DMS79 (cell line): ENCODE data around the gene WFS1.

Experiments used
- DNase-seq: peaks from one replicate; lab custom pipeline; 2025; lab: John Stamatoyannopoulos, UW

Gene WFS1

GRCh38 chr4:6262176-6262575 lies 7.5 kb upstream of the WFS1 start:
- DNase-seq, result no peak

- no peak for DNase-seq
These were observed 6.7 kb upstream of the WFS1 start for GRCh38 chr4:6262847-6263487.

DNA sequence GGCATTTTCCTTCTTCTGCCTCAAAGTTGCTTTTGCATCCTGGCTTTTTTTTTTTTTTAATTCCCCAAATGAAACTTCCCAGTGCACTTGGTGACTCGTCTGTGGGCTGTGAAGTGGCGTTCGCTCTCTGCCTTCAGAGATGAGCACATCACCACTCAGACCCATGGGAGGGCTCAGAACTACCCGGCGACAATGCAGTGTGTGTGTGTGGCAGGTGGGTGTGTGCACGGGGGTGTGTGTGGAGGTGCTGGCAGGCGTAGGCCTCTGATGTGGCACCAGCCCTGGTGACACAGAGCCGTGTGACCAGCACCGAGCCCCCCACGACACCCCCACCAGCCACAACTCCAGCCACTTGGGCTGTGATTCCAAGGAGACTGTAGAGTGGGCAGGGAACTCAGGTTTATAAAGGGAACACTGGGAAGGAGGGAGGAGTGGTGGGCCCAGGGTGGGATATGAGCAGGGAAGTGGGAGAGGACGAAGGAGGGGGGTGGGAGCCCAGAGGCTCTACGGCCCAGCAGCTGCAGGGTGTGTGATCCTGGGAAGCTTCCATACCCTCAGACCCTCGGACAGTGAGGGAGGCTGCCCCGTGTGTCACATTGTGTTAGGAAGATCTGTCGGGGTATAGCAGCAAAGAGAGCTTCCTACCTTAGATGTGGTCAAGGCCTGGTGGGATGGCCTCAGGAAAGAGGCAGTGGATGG lies 6.0 kb upstream of the WFS1 start:
- no peak for DNase-seq

DNA sequence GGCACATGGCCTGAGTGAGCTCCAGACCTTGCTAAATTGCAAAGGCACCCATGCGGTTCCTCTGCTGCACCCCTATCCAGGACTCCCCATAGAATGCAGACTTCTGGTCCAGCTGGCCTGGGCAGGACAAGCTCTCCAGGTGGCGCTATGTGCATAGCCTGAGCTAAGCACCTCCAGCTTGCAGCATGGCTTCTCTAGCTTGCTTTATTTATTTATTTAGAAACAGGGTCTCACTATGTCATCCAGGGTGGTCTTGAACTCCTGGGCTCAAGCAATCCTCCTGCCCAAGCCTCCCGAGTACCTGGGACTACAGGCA lies 5.5 kb upstream of the WFS1 start:
- DNase-seq, result no peak

GRCh38 chr4:6265546-6265945 lies 4.1 kb upstream of the WFS1 start:
- no peak for DNase-seq

- DNase-seq, result no peak
These were observed 2.1 kb upstream of the WFS1 start for GRCh38 chr4:6267573-6267972.

DNA sequence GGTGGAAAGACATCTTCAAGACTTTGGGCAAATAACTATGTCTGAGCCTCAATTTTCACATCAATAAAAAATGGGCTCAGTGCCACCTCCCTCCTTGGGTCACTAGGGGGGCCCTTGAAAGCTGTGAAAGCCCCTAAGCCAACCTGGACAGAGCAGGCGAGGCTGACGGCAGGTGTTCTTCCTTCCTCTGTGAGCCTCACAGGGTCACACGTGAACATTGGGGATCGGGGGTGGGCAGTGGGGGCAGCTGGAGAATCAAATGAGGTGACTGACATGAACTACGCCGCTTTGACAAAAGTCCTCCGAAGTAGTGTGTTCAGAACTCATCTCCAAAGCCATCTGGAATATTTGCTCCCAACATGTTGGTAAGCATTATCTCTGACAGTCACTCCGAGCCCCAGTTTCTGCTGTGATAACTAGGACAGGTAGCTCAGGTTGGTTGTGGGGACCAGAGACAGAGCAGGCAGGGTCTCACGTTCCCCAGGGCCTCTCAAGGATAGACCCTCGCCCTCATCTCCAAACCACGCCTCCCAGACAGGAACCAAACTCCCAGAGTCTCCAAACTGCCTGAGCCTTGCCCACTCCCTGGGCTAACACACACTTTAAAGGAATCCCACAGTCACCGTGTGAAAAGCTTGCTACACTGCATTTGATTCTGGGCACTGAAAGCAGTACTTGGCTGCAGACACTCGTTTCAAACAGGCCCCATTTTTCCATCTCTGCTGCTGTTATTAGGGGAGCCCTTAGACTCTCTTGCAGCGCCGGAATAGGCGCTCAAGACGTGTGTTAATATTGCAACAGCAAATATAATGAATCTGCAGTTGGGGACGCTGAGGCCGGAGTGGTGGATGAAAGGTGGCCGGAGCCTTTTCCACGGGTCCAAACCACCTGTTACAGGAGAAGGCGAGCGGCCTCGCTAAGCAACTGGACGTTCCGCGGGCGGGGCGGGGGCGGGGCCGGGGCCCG lies 717 bp upstream of the WFS1 start:
- no peak for DNase-seq

GRCh38 chr4:6270636-6271121 lies 1.0 kb downstream of the WFS1 start:
- DNase-seq, result no peak

- no peak for DNase-seq
These were observed 1.6 kb downstream of the WFS1 start for GRCh38 chr4:6271206-6271605.

- DNase-seq, result no peak
These were observed 2.2 kb downstream of the WFS1 start for GRCh38 chr4:6271701-6272465.

GRCh38 chr4:6272863-6273660 lies 3.4 kb downstream of the WFS1 start:
- DNase-seq, result no peak

- DNase-seq, result no peak
These were observed 4.0 kb downstream of the WFS1 start for GRCh38 chr4:6273661-6273990.

- no peak for DNase-seq
These were observed 5.7 kb downstream of the WFS1 start for GRCh38 chr4:6275351-6275750.

- DNase-seq, result no peak
These were observed 6.5 kb downstream of the WFS1 start for GRCh38 chr4:6275898-6276806.

GRCh38 chr4:6277139-6277802 lies 7.6 kb downstream of the WFS1 start:
- no peak for DNase-seq

GRCh38 chr4:6277935-6278800 lies 8.5 kb downstream of the WFS1 start:
- DNase-seq, result no peak

GRCh38 chr4:6278801-6279197 lies 9.1 kb downstream of the WFS1 start:
- DNase-seq, result no peak

GRCh38 chr4:6279582-6280289 lies 10.1 kb downstream of the WFS1 start:
- no peak for DNase-seq
